ENCODE results near the gene NLGN3.

- TF ChIP-seq, protein P1, sequence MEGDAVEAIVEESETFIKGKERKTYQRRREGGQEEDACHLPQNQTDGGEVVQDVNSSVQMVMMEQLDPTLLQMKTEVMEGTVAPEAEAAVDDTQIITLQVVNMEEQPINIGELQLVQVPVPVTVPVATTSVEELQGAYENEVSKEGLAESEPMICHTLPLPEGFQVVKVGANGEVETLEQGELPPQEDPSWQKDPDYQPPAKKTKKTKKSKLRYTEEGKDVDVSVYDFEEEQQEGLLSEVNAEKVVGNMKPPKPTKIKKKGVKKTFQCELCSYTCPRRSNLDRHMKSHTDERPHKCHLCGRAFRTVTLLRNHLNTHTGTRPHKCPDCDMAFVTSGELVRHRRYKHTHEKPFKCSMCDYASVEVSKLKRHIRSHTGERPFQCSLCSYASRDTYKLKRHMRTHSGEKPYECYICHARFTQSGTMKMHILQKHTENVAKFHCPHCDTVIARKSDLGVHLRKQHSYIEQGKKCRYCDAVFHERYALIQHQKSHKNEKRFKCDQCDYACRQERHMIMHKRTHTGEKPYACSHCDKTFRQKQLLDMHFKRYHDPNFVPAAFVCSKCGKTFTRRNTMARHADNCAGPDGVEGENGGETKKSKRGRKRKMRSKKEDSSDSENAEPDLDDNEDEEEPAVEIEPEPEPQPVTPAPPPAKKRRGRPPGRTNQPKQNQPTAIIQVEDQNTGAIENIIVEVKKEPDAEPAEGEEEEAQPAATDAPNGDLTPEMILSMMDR (IDR thresholded peaks at IDR 0.05; ENCODE audit: poor library complexity), result no peak
- no peak for TF ChIP-seq EZH2phosphoT487 (IDR thresholded peaks at IDR 0.05; ENCODE audit: low read depth, severe bottlenecking, unreplicated experiment)
These were observed 3.0 kb downstream of the NLGN3 start for GRCh38 chrX:71147496-71148277.

Measured in hepatocyte (in vitro differentiated cells).